HEK293 (cell line): ENCODE measurements around the gene CYREN.

Source experiments
- CTCF ChIA-PET: fragments of 350-600 bp; formaldehyde crosslinking; extraction: SDS; loops from one replicate; lab custom pipeline; 2021; ENCODE audit warnings: antibody characterized with exemption; lab: Yijun Ruan, JAX
- POLR2A ChIA-PET: fragments of 300-600 bp; formaldehyde crosslinking; extraction: SDS; loops from one replicate; lab custom pipeline; 2020; ENCODE audit warnings: antibody characterized with exemption, inconsistent platforms; lab: Yijun Ruan, JAX
- H3K27ac ChIP-seq: fragments of 200-500 bp; sonication (Bioruptor generic); 2 replicates; pipeline ENCODE4 v1.5.1; 2014; ENCODE audit warnings: low read depth, low read length, control low read depth, inconsistent platforms; ENCODE audit errors: extremely low read depth
- H3K36me3 ChIP-seq, 2 experiments: fragments of 200-500 bp in 1 of 2; sonication (Bioruptor generic) in 1 of 2; 1 replicate in 1 of 2; 2 replicates in 1 of 2; pipeline ENCODE4 v1.5.1; 2014 to 2017; ENCODE audit warnings: inconsistent platforms in 2 of 2, low read length in 2 of 2; ENCODE audit not compliant: control insufficient read depth in 2 of 2, insufficient read depth in 1 of 2
- H3K4me1 ChIP-seq: fragments of 200-500 bp; sonication (Bioruptor generic); 2 replicates; pipeline ENCODE4 v1.5.1; 2014; ENCODE audit warnings: mild to moderate bottlenecking, low read length, inconsistent platforms; ENCODE audit not compliant: control insufficient read depth, insufficient read depth
- H3K4me3 ChIP-seq: 2 replicates; pipeline ENCODE4 v1.5.1; 2011; ENCODE audit warnings: low read depth, mild to moderate bottlenecking, control low read depth, low read length, moderate library complexity
- H3K9me3 ChIP-seq: fragments of 200-500 bp; sonication (Bioruptor generic); 2 replicates; pipeline ENCODE4 v1.5.1; 2014; ENCODE audit warnings: low read depth, low read length, inconsistent platforms; ENCODE audit not compliant: control insufficient read depth, insufficient read depth
- KLF17 ChIP-seq: fragments of 450-650 bp; formaldehyde crosslinking; IDR thresholded peaks from 2 replicates; pipeline ENCODE4 v1.5.1; 2016; ENCODE audit warnings: missing biosample characterization, missing genetic modification characterization
- SETDB1 ChIP-seq: IDR thresholded peaks from one replicate; pipeline ENCODE4 v1.6.1; 2017; ENCODE audit warnings: mild to moderate bottlenecking, low read length, moderate library complexity, mixed read lengths; ENCODE audit not compliant: insufficient read length
- ZBTB44 ChIP-seq: fragments of 450-650 bp; IDR thresholded peaks from 2 replicates; pipeline ENCODE4 v1.5.1; 2018; ENCODE audit warnings: missing biosample characterization, mild to moderate bottlenecking, missing genetic modification characterization
- ZEB2 ChIP-seq: fragments of 450-650 bp; formaldehyde crosslinking; IDR thresholded peaks from 2 replicates; pipeline ENCODE4 v1.5.1; 2016; ENCODE audit warnings: missing biosample characterization, missing genetic modification characterization
- ZFP69B ChIP-seq: fragments of 450-650 bp; formaldehyde crosslinking; IDR thresholded peaks from 2 replicates; pipeline ENCODE4 v1.5.1; 2016; ENCODE audit warnings: missing biosample characterization, missing genetic modification characterization
- ZNF16 ChIP-seq: fragments of 450-650 bp; formaldehyde crosslinking; IDR thresholded peaks from 2 replicates; pipeline ENCODE4 v1.5.1; 2016; ENCODE audit warnings: low read depth, missing biosample characterization, missing genetic modification characterization
- ZNF184 ChIP-seq: fragments of 450-650 bp; IDR thresholded peaks from 2 replicates; pipeline ENCODE4 v1.5.1; 2018; ENCODE audit warnings: missing biosample characterization, mild to moderate bottlenecking, missing genetic modification characterization
- ZNF211 ChIP-seq: fragments of 450-650 bp; formaldehyde crosslinking; IDR thresholded peaks from 2 replicates; pipeline ENCODE4 v1.5.1; 2016; ENCODE audit warnings: low read depth, missing biosample characterization, missing genetic modification characterization
- ZNF274 ChIP-seq, 2 experiments: fragments of 200-500 bp in 1 of 2; fragments of 450-650 bp in 1 of 2; sonication (Bioruptor generic) in 1 of 2; formaldehyde crosslinking in 1 of 2; IDR thresholded peaks; 2 replicates each; pipeline versions ENCODE4 v1.5.1 to v1.6.1; 2014 to 2016; ENCODE audit warnings: borderline replicate concordance in 1 of 2, inconsistent platforms in 1 of 2, low read length in 1 of 2, missing biosample characterization in 1 of 2, missing genetic modification characterization in 1 of 2
- ZNF280D ChIP-seq: fragments of 450-650 bp; formaldehyde crosslinking; IDR thresholded peaks from 2 replicates; pipeline ENCODE4 v1.5.1; 2016; ENCODE audit warnings: missing biosample characterization, missing genetic modification characterization
- ZNF311 ChIP-seq: fragments of 450-650 bp; formaldehyde crosslinking; IDR thresholded peaks from 2 replicates; pipeline ENCODE4 v1.5.1; 2017; ENCODE audit warnings: missing biosample characterization, missing genetic modification characterization, borderline replicate concordance
- ZNF501 ChIP-seq: fragments of 450-650 bp; formaldehyde crosslinking; IDR thresholded peaks from 2 replicates; pipeline ENCODE4 v1.5.1; 2016; ENCODE audit warnings: missing biosample characterization, missing genetic modification characterization
- ZNF518A ChIP-seq: fragments of 450-650 bp; formaldehyde crosslinking; conservative IDR thresholded peaks from 2 replicates; pipeline ENCODE4 v1.5.1; 2016; ENCODE audit warnings: low read depth, missing biosample characterization, missing genetic modification characterization
- ZSCAN16 ChIP-seq: fragments of 450-650 bp; formaldehyde crosslinking; IDR thresholded peaks from 2 replicates; pipeline ENCODE4 v1.5.1; 2016; ENCODE audit warnings: missing biosample characterization, missing genetic modification characterization

Gene CYREN

GRCh38 chr7:135158141-135158655 is 12.3 kb downstream of the CYREN start (continued):
- TF ChIP-seq KLF17 (tag by site-specific recombination) (no peak), ZBTB44 (tag by site-specific recombination) (no peak)
- TF ChIP-seq, all 188 proteins: peak for 0

- Histone ChIP-seq H3K4me3 (no peak overlapping the region), H3K4me1 (no peaks in the 10 kb centered on the region), H3K36me3 (peaks cover 0 to 3% of the 10 kb centered on the region in 2 experiments; a peak in 1 of 3 replicates), H3K9me3 (no peaks in the 10 kb centered on the region), H3K27ac (no peak overlapping the region)
- ChIA-PET CTCF (no interaction called here), POLR2A (no interaction called here)
- TF ChIP-seq SETDB1 (peak; percentile 57), ZNF501 (tag by site-specific recombination) (no peak), ZNF280D (tag by site-specific recombination) (0 out of 2 replicates have a peak, but pooled peaks have one; percentile 69)
These were observed 14.2 kb downstream of the CYREN start for GRCh38 chr7:135156290-135156689.

GRCh38 chr7:135154734-135155133 is 15.8 kb downstream of the CYREN start:
- CTCF ChIA-PET: no interaction called here
- peaks cover 0 to 3% of the 10 kb centered on the region in 2 experiments; a peak in 1 of 3 replicates for H3K36me3 ChIP-seq
- H3K4me1 ChIP-seq: no peaks in the 10 kb centered on the region
- POLR2A ChIA-PET: no interaction called here
- H3K9me3 ChIP-seq: no peaks in the 10 kb centered on the region
- no peak overlapping the region for H3K4me3 ChIP-seq
- H3K27ac ChIP-seq: no peak overlapping the region
- no peak for TF ChIP-seq ZNF211
- TF ChIP-seq ZNF16 (tag by site-specific recombination): no peak

- TF ChIP-seq ZNF518A (tag by site-specific recombination): no peak
- no peak for TF ChIP-seq ZNF274 (IDR thresholded peaks at IDR 0.05; ENCODE audit: low read length)
- no peak for TF ChIP-seq ZNF274 (tag by site-specific recombination; IDR thresholded peaks at IDR 0.05; ENCODE audit: borderline replicate concordance)
- TF ChIP-seq ZNF311 (tag by site-specific recombination): no peak
- TF ChIP-seq ZNF184 (tag by site-specific recombination): no peak
- TF ChIP-seq ZFP69B (tag by site-specific recombination): no peak
- no peak for TF ChIP-seq ZSCAN16 (tag by site-specific recombination)
- no peak for TF ChIP-seq ZEB2
- TF ChIP-seq ZBTB44 (tag by site-specific recombination): no peak
- peaks cover 0 to 1% of the 10 kb centered on the region in 2 experiments; a peak in 1 of 3 replicates for H3K36me3 ChIP-seq
- POLR2A ChIA-PET: no interaction called here
- CTCF ChIA-PET: no interaction called here
- H3K27ac ChIP-seq: no peak overlapping the region
- no peaks in the 10 kb centered on the region for H3K9me3 ChIP-seq
- H3K4me1 ChIP-seq: no peaks in the 10 kb centered on the region
- H3K4me3 ChIP-seq: no peak overlapping the region
These were observed 18.1 kb downstream of the CYREN start for GRCh38 chr7:135152442-135152841.
